HL-60 (cell line): ENCODE data around the gene CD151.

ENCODE experiments used
- DNase-seq, 2 experiments: peaks; one replicate each; pipeline ENCODE4 v3.0.0-alpha.2; 2010 to 2020; ENCODE audit warnings: low read depth in 1 of 2, low spot score in 1 of 2
- H3K27ac ChIP-seq: fragments of 250-450 bp; sonication (Bioruptor Pico); replicated peaks from 2 replicates; pipeline ENCODE4 v1.5.1; 2020; ENCODE audit warnings: mild to moderate bottlenecking, moderate library complexity
- H3K27me3 ChIP-seq: fragments of 250-450 bp; sonication (Bioruptor Pico); 2 replicates; pipeline ENCODE4 v1.5.1; 2021; ENCODE audit warnings: mild to moderate bottlenecking, moderate library complexity; ENCODE audit not compliant: insufficient read depth, poor library complexity, severe bottlenecking
- H3K4me3 ChIP-seq: replicated peaks from 2 replicates; pipeline ENCODE4 v1.5.1; 2011; ENCODE audit warnings: mild to moderate bottlenecking, control low read depth, low read length; ENCODE audit not compliant: insufficient read depth
- CTCF ChIP-seq: IDR thresholded peaks from one replicate; pipeline ENCODE4 v1.5.1; 2011; ENCODE audit warnings: low read length, control low read depth, inconsistent platforms; ENCODE audit not compliant: insufficient read depth
- GABPA ChIP-seq: IDR thresholded peaks from 2 replicates; pipeline ENCODE4 v1.6.1; 2012; ENCODE audit warnings: low read depth
- POLR2AphosphoS5 ChIP-seq: IDR thresholded peaks from 2 replicates; pipeline ENCODE4 v1.6.1; 2012; ENCODE audit warnings: low read depth
- REST ChIP-seq: IDR thresholded peaks from 2 replicates; pipeline ENCODE4 v1.6.1; 2012; ENCODE audit warnings: low read depth; ENCODE audit not compliant: insufficient replicate concordance
- SPI1 ChIP-seq: IDR thresholded peaks from 2 replicates; pipeline ENCODE4 v1.6.1; 2012; ENCODE audit warnings: low read depth, mild to moderate bottlenecking, borderline replicate concordance

Gene CD151

GRCh38 chr11:821512-822371 is 11.0 kb upstream of the CD151 start:
- peak overlapping the region; percentile 70 for H3K4me3 ChIP-seq
- H3K27ac ChIP-seq: peak overlapping the region; percentile 80
- peak; percentile 98 for TF ChIP-seq POLR2AphosphoS5
- TF ChIP-seq CTCF: no peak
- peak; percentile 36; the same call in 1 of the 2 replicates for TF ChIP-seq GABPA
- peak; percentile 94 for TF ChIP-seq SPI1
- TF ChIP-seq REST: no peak
- peak in 1 of 2 experiments; percentile 92 for DNase-seq
- H3K27me3 ChIP-seq: no peaks in the 10 kb centered on the region

GRCh38 chr11:823441-824291 is 9.1 kb upstream of the CD151 start:
- TF ChIP-seq CTCF: no peak
- no peak for TF ChIP-seq REST
- TF ChIP-seq SPI1: no peak
- TF ChIP-seq GABPA: no peak
- TF ChIP-seq POLR2AphosphoS5: no peak
- H3K27me3 ChIP-seq: no peaks in the 10 kb centered on the region
- no peak overlapping the region for H3K4me3 ChIP-seq
- H3K27ac ChIP-seq: no peak overlapping the region
- DNase-seq: no peak

GRCh38 chr11:824292-824880 is 8.4 kb upstream of the CD151 start:
- Histone ChIP-seq H3K4me3 (no peak overlapping the region), H3K27ac (no peak overlapping the region), H3K27me3 (no peaks in the 10 kb centered on the region)
- no peak for DNase-seq
- TF ChIP-seq POLR2AphosphoS5 (no peak), SPI1 (no peak), CTCF (no peak), GABPA (no peak), REST (no peak)
